SU-DHL-6 (cell line): Measurements from ENCODE around the gene ZIC4.

Experiments used
- H2AFZ ChIP-seq: fragments of 200-600 bp; sonication (generic); 2 replicates; pipeline ENCODE4 v1.6.1; 2014; ENCODE audit warnings: low read depth, mild to moderate bottlenecking, moderate library complexity, mixed read lengths, antibody characterized with exemption, low read length; ENCODE audit not compliant: severe bottlenecking
- H3F3A ChIP-seq: fragments of 200-600 bp; shearing (Covaris generic); 2 replicates; pipeline ENCODE4 v1.6.0; 2016; ENCODE audit warnings: antibody characterized with exemption, mild to moderate bottlenecking; ENCODE audit not compliant: insufficient read depth
- H3K27ac ChIP-seq: fragments of 200-600 bp; sonication (generic); 2 replicates; pipeline ENCODE4 v1.5.1; 2016; ENCODE audit warnings: low read depth, mild to moderate bottlenecking, low read length, moderate library complexity, mixed read lengths
- H3K27me3 ChIP-seq: fragments of 200-600 bp; sonication (generic), shearing (Covaris generic); 2 replicates; pipeline ENCODE4 v1.6.0; 2014; ENCODE audit warnings: mild to moderate bottlenecking, low read length
- H3K36me3 ChIP-seq: fragments of 200-600 bp; sonication (generic); 2 replicates; pipeline ENCODE4 v1.6.1; 2014; ENCODE audit warnings: mild to moderate bottlenecking, low read length, mixed read lengths
- H3K4me2 ChIP-seq: fragments of 300-600, 200-600 bp; shearing (Covaris generic), sonication (generic); 2 replicates; pipeline ENCODE4 v1.6.0; 2014; ENCODE audit warnings: low read length, low read depth, mild to moderate bottlenecking; ENCODE audit not compliant: poor library complexity, severe bottlenecking
- H3K4me3 ChIP-seq: fragments of 200-600 bp; sonication (generic); 2 replicates; pipeline ENCODE4 v1.5.1; 2014; ENCODE audit warnings: antibody characterized with exemption, low read length, mild to moderate bottlenecking, mixed read lengths; ENCODE audit not compliant: insufficient read depth, poor library complexity, severe bottlenecking
- H3K79me2 ChIP-seq: fragments of 200-600 bp; sonication (generic); 2 replicates; pipeline ENCODE4 v1.6.1; 2014; ENCODE audit warnings: mild to moderate bottlenecking, low read length, moderate library complexity; ENCODE audit not compliant: insufficient read depth
- H3K9ac ChIP-seq: fragments of 200-600 bp; sonication (generic); 2 replicates; pipeline ENCODE4 v1.7.0; 2014; ENCODE audit warnings: mild to moderate bottlenecking, low read length
- H3K9me2 ChIP-seq: fragments of 200-600 bp; sonication (generic); replicated peaks from 2 replicates; pipeline ENCODE4 v1.6.1; 2014; ENCODE audit warnings: low read length; ENCODE audit not compliant: insufficient read depth
- H3K9me3 ChIP-seq: fragments of 200-600 bp; sonication (generic); 2 replicates; pipeline ENCODE4 v1.6.1; 2014; ENCODE audit warnings: low read length, mixed read lengths; ENCODE audit not compliant: insufficient read depth
- H4K20me1 ChIP-seq: fragments of 200-600 bp; sonication (generic); 2 replicates; pipeline ENCODE4 v1.6.1; 2014; ENCODE audit warnings: low read depth, mild to moderate bottlenecking, antibody characterized with exemption, low read length, moderate library complexity, mixed read lengths
- EZH2phosphoT487 ChIP-seq: fragments of 200-600 bp; sonication (generic), shearing (Covaris generic); conservative IDR thresholded peaks from 2 replicates; pipeline ENCODE4 v1.6.1; 2018; ENCODE audit warnings: mild to moderate bottlenecking, antibody characterized with exemption, low read length, moderate library complexity, mixed read lengths
- TF ChIP-seq, protein P1 (sequence below): fragments of 200-600 bp; sonication (generic); IDR thresholded peaks from one replicate; pipeline ENCODE4 v1.5.1; 2017; ENCODE audit warnings: antibody characterized with exemption, mild to moderate bottlenecking, low read length, moderate library complexity; ENCODE audit not compliant: insufficient read depth, poor library complexity, severe bottlenecking

Gene ZIC4

DNA sequence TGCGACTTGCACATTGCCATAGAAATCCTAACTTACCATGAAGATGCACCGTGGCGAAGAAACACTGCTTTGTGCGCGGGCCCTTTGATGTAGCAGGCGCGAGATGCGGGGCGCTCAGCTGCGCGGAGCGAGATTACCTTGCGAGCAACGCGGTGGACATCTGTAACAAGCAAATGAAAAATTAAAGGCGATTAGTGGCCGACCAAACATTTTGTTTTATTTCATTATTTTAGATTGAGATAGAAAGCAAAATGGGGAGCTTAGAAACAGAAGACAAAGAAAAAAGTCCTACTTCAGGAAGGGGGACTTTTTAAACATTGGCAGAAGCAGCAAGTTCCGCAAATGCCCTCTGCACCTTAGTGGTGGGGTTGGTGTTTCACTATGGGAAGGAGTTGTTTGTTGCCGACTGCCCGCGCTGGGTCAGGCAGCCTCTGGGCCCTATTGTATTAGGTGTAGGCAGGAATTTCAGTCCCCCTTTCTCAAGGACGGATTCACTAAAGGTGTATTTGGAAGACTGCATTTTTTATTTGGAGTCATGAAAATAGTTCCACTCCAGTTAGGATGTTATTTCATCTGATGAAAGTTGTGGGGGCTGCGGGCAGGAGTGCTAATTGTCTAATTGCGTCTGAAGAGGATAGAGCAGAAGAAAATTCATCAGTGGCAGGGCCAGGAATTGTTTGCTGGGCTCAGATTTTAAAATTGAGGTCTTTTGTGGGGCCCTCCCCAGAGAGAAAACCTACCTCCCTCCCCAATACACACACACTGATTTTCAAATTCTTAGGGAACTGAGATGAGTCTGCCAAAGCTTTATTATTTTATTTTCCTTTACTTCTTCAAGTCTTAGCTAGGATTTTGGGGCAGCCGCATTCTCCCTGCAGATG lies 17.4 kb downstream of the ZIC4 start:
- H3K9ac ChIP-seq, result no peak overlapping the region
- no peaks in the 10 kb centered on the region for H4K20me1 ChIP-seq
- no peak overlapping the region for H2AFZ ChIP-seq
- H3K4me3 ChIP-seq, result no peak overlapping the region
- H3K79me2 ChIP-seq, result no peaks in the 10 kb centered on the region
- no peaks in the 10 kb centered on the region for H3K36me3 ChIP-seq
- TF ChIP-seq, protein P1, sequence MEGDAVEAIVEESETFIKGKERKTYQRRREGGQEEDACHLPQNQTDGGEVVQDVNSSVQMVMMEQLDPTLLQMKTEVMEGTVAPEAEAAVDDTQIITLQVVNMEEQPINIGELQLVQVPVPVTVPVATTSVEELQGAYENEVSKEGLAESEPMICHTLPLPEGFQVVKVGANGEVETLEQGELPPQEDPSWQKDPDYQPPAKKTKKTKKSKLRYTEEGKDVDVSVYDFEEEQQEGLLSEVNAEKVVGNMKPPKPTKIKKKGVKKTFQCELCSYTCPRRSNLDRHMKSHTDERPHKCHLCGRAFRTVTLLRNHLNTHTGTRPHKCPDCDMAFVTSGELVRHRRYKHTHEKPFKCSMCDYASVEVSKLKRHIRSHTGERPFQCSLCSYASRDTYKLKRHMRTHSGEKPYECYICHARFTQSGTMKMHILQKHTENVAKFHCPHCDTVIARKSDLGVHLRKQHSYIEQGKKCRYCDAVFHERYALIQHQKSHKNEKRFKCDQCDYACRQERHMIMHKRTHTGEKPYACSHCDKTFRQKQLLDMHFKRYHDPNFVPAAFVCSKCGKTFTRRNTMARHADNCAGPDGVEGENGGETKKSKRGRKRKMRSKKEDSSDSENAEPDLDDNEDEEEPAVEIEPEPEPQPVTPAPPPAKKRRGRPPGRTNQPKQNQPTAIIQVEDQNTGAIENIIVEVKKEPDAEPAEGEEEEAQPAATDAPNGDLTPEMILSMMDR, result no peak
- no peak for TF ChIP-seq EZH2phosphoT487
- H3K27ac ChIP-seq, result no peak overlapping the region
- no peaks in the 10 kb centered on the region for H3F3A ChIP-seq
- no peaks in the 10 kb centered on the region for H3K9me3 ChIP-seq
- no peak overlapping the region for H3K4me2 ChIP-seq
- no peaks in the 10 kb centered on the region for H3K9me2 ChIP-seq
- H3K27me3 ChIP-seq, result no peaks in the 10 kb centered on the region

DNA sequence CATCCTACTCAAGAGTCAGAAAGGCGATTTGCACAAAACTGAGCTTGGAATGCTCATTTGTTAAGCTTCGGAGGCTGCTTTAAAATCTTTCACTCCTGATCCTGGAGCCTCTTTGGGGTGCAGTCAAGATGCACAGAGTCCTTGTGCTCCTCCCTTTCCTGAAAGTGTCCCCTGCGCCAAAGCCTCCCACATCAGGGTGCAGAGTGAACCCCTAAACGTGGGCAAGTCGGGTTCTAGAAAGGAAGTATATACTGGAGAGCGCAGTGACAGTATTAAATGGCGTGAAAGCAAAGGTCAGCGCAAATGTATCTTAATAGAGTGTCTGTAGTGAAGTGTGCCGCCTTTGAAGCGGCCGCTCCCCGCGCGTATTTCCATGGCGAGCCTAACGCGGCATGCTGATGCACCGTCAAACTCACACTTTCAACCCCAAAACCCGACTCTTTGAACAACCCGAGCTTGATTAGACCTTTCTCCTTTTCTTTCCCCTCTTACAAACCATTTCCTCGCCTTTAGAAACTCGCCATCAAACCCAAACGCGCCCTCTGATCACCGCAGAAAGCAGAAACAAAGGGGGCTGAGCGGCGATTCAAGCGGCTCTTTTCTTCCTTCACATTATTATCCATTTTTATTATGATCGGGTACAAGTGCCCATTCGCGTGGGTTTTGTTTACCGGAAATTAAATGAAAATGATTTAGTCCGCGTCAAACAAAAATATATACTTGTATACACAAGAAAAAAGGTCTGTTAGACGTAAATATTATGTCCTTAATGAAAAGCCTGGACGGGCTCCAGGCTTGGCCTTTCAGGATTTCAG lies 18.3 kb downstream of the ZIC4 start:
- Histone ChIP-seq H3K27ac (no peak overlapping the region), H3K27me3 (no peaks in the 10 kb centered on the region), H4K20me1 (no peaks in the 10 kb centered on the region), H3F3A (no peaks in the 10 kb centered on the region), H3K36me3 (no peaks in the 10 kb centered on the region), H3K9ac (no peak overlapping the region), H3K9me2 (no peaks in the 10 kb centered on the region), H3K4me2 (no peak overlapping the region), H3K4me3 (no peak overlapping the region), H3K9me3 (no peaks in the 10 kb centered on the region), H2AFZ (no peak overlapping the region), H3K79me2 (no peaks in the 10 kb centered on the region)
- no peak for TF ChIP-seq EZH2phosphoT487
- TF ChIP-seq, protein P1, result no peak

DNA sequence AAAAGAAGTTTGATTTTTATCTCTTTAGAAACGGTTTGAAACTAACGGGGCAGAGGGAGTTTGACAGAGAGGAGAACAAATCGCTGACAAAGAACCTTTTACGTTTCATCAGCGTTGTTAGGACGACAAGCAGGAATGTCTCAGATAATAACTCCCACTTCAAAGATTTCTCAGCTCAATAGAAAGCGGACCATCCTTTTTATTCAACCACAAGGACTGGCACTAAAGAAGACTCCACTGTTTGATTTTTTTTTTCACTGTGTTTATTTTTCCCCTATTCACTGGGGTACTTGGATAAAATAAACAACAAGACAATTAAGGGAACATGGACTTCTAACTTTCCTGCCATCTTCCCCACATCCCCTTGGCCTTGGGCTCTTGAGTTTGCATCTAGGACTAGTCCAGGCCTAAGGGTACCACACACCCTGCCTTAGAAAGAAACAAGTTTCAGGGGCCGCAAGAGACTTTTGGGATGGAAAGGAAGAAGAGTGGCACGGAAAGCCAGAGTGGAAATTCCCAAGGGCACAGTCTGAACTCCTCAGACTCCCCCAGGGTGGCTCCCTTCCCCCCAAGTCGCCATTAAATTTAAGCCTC lies 19.0 kb downstream of the ZIC4 start:
- Histone ChIP-seq H2AFZ (no peak overlapping the region), H3K4me2 (no peak overlapping the region), H3F3A (no peaks in the 10 kb centered on the region), H3K9ac (no peak overlapping the region), H3K4me3 (no peak overlapping the region), H3K9me2 (no peaks in the 10 kb centered on the region), H4K20me1 (no peaks in the 10 kb centered on the region), H3K9me3 (no peaks in the 10 kb centered on the region), H3K27me3 (no peaks in the 10 kb centered on the region), H3K36me3 (no peaks in the 10 kb centered on the region), H3K27ac (no peak overlapping the region), H3K79me2 (no peaks in the 10 kb centered on the region)
- no peak for TF ChIP-seq EZH2phosphoT487
- TF ChIP-seq, protein P1, result no peak
